Cardiac muscle cell (in vitro differentiated cells and primary cell): ENCODE measurements around the gene IL1RL2. TPM values are rescaled to one million over a fixed set of nuclear protein-coding genes. Genes with fewer than 3 reads are reported as not detected.

Source experiments
- DNase-seq, 2 donors: peaks; one replicate each; pipeline versions ENCODE4 v3.0.0 to v3.0.0-alpha.2; 2010 to 2017; ENCODE audit warnings: low read depth in 1 of 2, low spot score in 1 of 2
- H3K27ac ChIP-seq: fragments of 200-600 bp; sonication (generic); 2 replicates; pipeline ENCODE4 v1.5.1; 2016
- H3K27me3 ChIP-seq: fragments of 200-600 bp; sonication (generic); 2 replicates; pipeline ENCODE4 v1.6.0; 2016; ENCODE audit warnings: control low read depth
- H3K36me3 ChIP-seq: fragments of 200-600 bp; sonication (generic); 2 replicates; pipeline ENCODE4 v1.5.1; 2016; ENCODE audit warnings: control low read depth
- H3K4me1 ChIP-seq: fragments of 200-600 bp; sonication (generic); 2 replicates; pipeline ENCODE4 v1.8.1; 2017; ENCODE audit warnings: low read depth, mild to moderate bottlenecking, mixed run types
- H3K4me3 ChIP-seq: fragments of 200-600 bp; sonication (generic); 2 replicates; pipeline ENCODE4 v1.5.1; 2016; ENCODE audit warnings: mild to moderate bottlenecking
- H3K9me3 ChIP-seq: fragments of 200-600 bp; sonication (generic); 2 replicates; pipeline ENCODE4 v1.5.1; 2017; ENCODE audit warnings: low read depth, mild to moderate bottlenecking, control low read depth
- polyA plus RNA-seq: library from polyadenylated mRNA; unstranded; fragments of >200 nt; fragmentation: Nextera tagmentation; extraction: Ambion mirVana; gene quantifications from 2 replicates; pipeline ENCODE4 v1.2.1, GENCODE V29; 2016
- total RNA-seq: library from RNA; depleted of rRNA; stranded (reverse); fragments of >200 nt; gene quantifications from 2 replicates; pipeline ENCODE4 v1.2.3, GENCODE V29; 2016
- TF ChIP-seq, protein P1 (sequence below): IDR thresholded peaks from 2 replicates; pipeline ENCODE4 v1.5.1; 2012; ENCODE audit warnings: low read depth, mild to moderate bottlenecking, low read length

Gene IL1RL2
- total and polyA plus RNA-seq, 2 experiments from 2014 or later: not detected

DNA sequence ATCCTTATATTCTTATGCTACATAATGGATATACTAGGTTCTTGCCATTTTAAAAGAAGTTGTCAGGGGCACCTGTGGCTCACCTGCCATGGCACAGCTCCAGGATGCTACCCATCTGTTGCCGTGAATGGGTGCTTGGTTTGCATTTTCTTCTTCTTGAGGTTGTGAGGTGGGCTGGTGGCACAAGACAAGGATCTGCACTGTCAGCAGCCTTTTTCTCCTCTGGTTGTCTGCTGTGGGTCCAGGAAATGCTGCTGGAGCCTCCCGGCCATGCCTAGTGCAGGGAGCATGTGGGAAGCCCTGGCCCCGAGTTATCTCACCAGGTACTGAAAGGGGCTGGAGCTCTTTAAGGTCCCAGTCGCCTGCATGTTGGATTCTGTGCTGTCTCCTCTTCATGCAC is 41.7 kb upstream of the IL1RL2 start:
- Histone ChIP-seq H3K27ac (no peak overlapping the region), H3K4me1 (no peaks in the 10 kb centered on the region), H3K4me3 (no peak overlapping the region), H3K27me3 (peaks cover 13% of the 10 kb centered on the region), H3K9me3 (no peaks in the 10 kb centered on the region), H3K36me3 (no peaks in the 10 kb centered on the region)
- DNase-seq: no peak
- TF ChIP-seq, protein P1, sequence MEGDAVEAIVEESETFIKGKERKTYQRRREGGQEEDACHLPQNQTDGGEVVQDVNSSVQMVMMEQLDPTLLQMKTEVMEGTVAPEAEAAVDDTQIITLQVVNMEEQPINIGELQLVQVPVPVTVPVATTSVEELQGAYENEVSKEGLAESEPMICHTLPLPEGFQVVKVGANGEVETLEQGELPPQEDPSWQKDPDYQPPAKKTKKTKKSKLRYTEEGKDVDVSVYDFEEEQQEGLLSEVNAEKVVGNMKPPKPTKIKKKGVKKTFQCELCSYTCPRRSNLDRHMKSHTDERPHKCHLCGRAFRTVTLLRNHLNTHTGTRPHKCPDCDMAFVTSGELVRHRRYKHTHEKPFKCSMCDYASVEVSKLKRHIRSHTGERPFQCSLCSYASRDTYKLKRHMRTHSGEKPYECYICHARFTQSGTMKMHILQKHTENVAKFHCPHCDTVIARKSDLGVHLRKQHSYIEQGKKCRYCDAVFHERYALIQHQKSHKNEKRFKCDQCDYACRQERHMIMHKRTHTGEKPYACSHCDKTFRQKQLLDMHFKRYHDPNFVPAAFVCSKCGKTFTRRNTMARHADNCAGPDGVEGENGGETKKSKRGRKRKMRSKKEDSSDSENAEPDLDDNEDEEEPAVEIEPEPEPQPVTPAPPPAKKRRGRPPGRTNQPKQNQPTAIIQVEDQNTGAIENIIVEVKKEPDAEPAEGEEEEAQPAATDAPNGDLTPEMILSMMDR: no peak

DNA sequence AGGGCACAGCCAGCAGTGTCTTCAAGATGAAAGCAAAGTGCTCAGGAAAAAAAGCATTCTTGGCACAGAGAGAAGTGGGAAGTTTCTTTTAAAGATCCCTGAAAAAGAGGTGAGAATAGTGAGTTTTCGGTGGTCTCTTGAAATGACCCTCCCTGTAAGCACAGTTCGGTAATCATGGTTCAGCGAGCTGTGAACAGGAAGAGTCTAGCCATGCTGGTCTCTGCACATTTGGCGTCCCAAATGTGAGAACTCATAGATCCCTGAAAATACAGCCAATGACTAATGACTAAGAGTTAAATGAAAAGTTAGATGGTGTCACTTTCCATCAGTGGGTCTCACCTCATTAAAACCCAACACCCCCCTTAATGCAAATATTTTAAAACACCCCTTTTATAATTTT is 40.9 kb upstream of the IL1RL2 start:
- H3K27ac ChIP-seq: no peak overlapping the region
- H3K4me1 ChIP-seq: no peaks in the 10 kb centered on the region
- no peaks in the 10 kb centered on the region for H3K9me3 ChIP-seq
- no peak overlapping the region for H3K4me3 ChIP-seq
- DNase-seq: no peak
- H3K36me3 ChIP-seq: no peaks in the 10 kb centered on the region
- peaks cover 11% of the 10 kb centered on the region for H3K27me3 ChIP-seq
- TF ChIP-seq, protein P1: no peak

- DNase-seq: peak in 1 of 2 donors; percentile 88
- Histone ChIP-seq H3K4me1 (no peaks in the 10 kb centered on the region), H3K27ac (no peak overlapping the region)
These were observed 38.9 kb upstream of the IL1RL2 start for GRCh38 chr2:102147935-102148334.

GRCh38 chr2:102149243-102149642 is 37.6 kb upstream of the IL1RL2 start:
- DNase-seq: no peak
- no peaks in the 10 kb centered on the region for H3K4me1 ChIP-seq
- TF ChIP-seq, protein P1: no peak
- no peaks in the 10 kb centered on the region for H3K36me3 ChIP-seq
- no peak overlapping the region for H3K27ac ChIP-seq
- H3K4me3 ChIP-seq: no peak overlapping the region
- no peaks in the 10 kb centered on the region for H3K9me3 ChIP-seq
- no peaks in the 10 kb centered on the region for H3K27me3 ChIP-seq

More at GRCh38 chr2:102147935-102148334, 38.9 kb upstream of the IL1RL2 start:
- no peaks in the 10 kb centered on the region for H3K9me3 ChIP-seq
- no peaks in the 10 kb centered on the region for H3K36me3 ChIP-seq
- no peak overlapping the region for H3K4me3 ChIP-seq
- H3K27me3 ChIP-seq: no peaks in the 10 kb centered on the region
- TF ChIP-seq, protein P1: no peak

GRCh38 chr2:102149644-102150455 is 37.0 kb upstream of the IL1RL2 start:
- Histone ChIP-seq H3K4me1 (no peaks in the 10 kb centered on the region), H3K36me3 (no peaks in the 10 kb centered on the region), H3K27ac (no peak overlapping the region), H3K27me3 (no peaks in the 10 kb centered on the region), H3K9me3 (no peaks in the 10 kb centered on the region), H3K4me3 (no peak overlapping the region)
- no peak for DNase-seq
- TF ChIP-seq, protein P1: no peak
